Trophoblast cell (in vitro differentiated cells and primary cell): ENCODE data around the gene AKAP12.

Experiments
- DNase-seq, 2 donors: peaks; one replicate each; pipeline ENCODE4 v3.0.0-alpha.2; 2016
- H2AFZ ChIP-seq: 2 replicates; pipeline ENCODE4 v1.6.1; 2013; ENCODE audit warnings: low read length, moderate library complexity, mild to moderate bottlenecking; ENCODE audit not compliant: insufficient read depth, poor library complexity
- H2AK5ac ChIP-seq: 2 replicates; pipeline ENCODE4 v1.6.1; 2013; ENCODE audit warnings: mild to moderate bottlenecking, low read length
- H2BK120ac ChIP-seq: 2 replicates; pipeline ENCODE4 v1.6.1; 2013; ENCODE audit warnings: low read length, mild to moderate bottlenecking, moderate library complexity; ENCODE audit not compliant: insufficient read depth, poor library complexity
- H2BK12ac ChIP-seq: 2 replicates; pipeline ENCODE4 v1.6.1; 2013; ENCODE audit warnings: mild to moderate bottlenecking, low read length, moderate library complexity
- H2BK5ac ChIP-seq: 2 replicates; pipeline ENCODE4 v1.6.1; 2013; ENCODE audit warnings: low read length, low read depth, moderate library complexity, mild to moderate bottlenecking; ENCODE audit not compliant: poor library complexity
- H3K14ac ChIP-seq: 2 replicates; pipeline ENCODE4 v1.6.1; 2013; ENCODE audit warnings: mild to moderate bottlenecking, low read length
- H3K18ac ChIP-seq: 2 replicates; pipeline ENCODE4 v1.6.1; 2013; ENCODE audit warnings: mild to moderate bottlenecking, low read length
- H3K23ac ChIP-seq: 2 replicates; pipeline ENCODE4 v1.6.1; 2013; ENCODE audit warnings: low read length
- H3K27ac ChIP-seq: 2 replicates; pipeline ENCODE4 v1.5.1; 2013; ENCODE audit warnings: low read depth, mild to moderate bottlenecking, inconsistent platforms, low read length, moderate library complexity
- H3K27me3 ChIP-seq: 2 replicates; pipeline ENCODE4 v1.6.1; 2013; ENCODE audit warnings: inconsistent platforms, mild to moderate bottlenecking, low read length, moderate library complexity; ENCODE audit not compliant: insufficient read depth
- H3K36me3 ChIP-seq, 2 experiments: 1 replicate in 1 of 2; 2 replicates in 1 of 2; pipeline ENCODE4 v1.6.1; 2013; ENCODE audit warnings: low read length in 2 of 2, mild to moderate bottlenecking in 2 of 2, moderate library complexity in 1 of 2; ENCODE audit not compliant: insufficient read depth in 2 of 2, control insufficient read depth in 1 of 2
- H3K4ac ChIP-seq: 2 replicates; pipeline ENCODE4 v1.6.1; 2013; ENCODE audit warnings: low read depth, mild to moderate bottlenecking, low read length, moderate library complexity
- H3K4me1 ChIP-seq, 2 experiments: 1 replicate in 1 of 2; 2 replicates in 1 of 2; pipeline ENCODE4 v1.6.1; 2013; ENCODE audit warnings: low read length in 2 of 2, mild to moderate bottlenecking in 2 of 2, moderate library complexity in 1 of 2; ENCODE audit not compliant: insufficient read depth in 2 of 2, control insufficient read depth in 1 of 2
- H3K4me2 ChIP-seq: 2 replicates; pipeline ENCODE4 v1.6.1; 2013; ENCODE audit warnings: inconsistent platforms, mild to moderate bottlenecking, low read length, moderate library complexity
- H3K4me3 ChIP-seq: 2 replicates; pipeline ENCODE4 v1.5.1; 2013; ENCODE audit warnings: mild to moderate bottlenecking, low read depth, low read length, inconsistent platforms
- H3K79me1 ChIP-seq: one replicate; pipeline ENCODE4 v1.6.1; 2013; ENCODE audit warnings: low read length
- H3K79me2 ChIP-seq: 2 replicates; pipeline ENCODE4 v1.6.1; 2013; ENCODE audit warnings: low read length, mild to moderate bottlenecking; ENCODE audit not compliant: control insufficient read depth, insufficient read depth, poor library complexity
- H3K9ac ChIP-seq: 2 replicates; pipeline ENCODE4 v1.6.1; 2013; ENCODE audit warnings: mild to moderate bottlenecking, low read length
- H3K9me3 ChIP-seq: 2 replicates; pipeline ENCODE4 v1.6.1; 2013; ENCODE audit warnings: low read depth, mild to moderate bottlenecking, control low read depth, inconsistent platforms, low read length; ENCODE audit not compliant: insufficient read depth
- H4K12ac ChIP-seq: 2 replicates; pipeline ENCODE4 v1.6.1; 2013; ENCODE audit warnings: low read depth, mild to moderate bottlenecking, low read length, moderate library complexity
- H4K8ac ChIP-seq: 2 replicates; pipeline ENCODE4 v1.6.1; 2013; ENCODE audit warnings: low read depth, mild to moderate bottlenecking, low read length, moderate library complexity
- H4K91ac ChIP-seq: one replicate; pipeline ENCODE4 v1.6.1; 2013; ENCODE audit warnings: low read depth, mild to moderate bottlenecking, low read length, moderate library complexity
- WGBS: extraction: QIAGEN DNeasy Blood & Tissue Kit; methylation state at CpG from one replicate; pipeline ENCODE4 v1.1.7; 2013; ENCODE audit warnings: missing lambda C conversion rate; ENCODE audit not compliant: insufficient read length, insufficient coverage; ENCODE audit errors: extremely low coverage; 5-methylcytosine and 5-hydroxymethylcytosine counted together

The AKAP12 gene

GRCh38 chr6:151199991-151200390 lies 39.8 kb upstream of the AKAP12 start:
- Histone ChIP-seq H3K79me1 (no peaks in the 10 kb centered on the region), H2BK120ac (no peak overlapping the region), H3K23ac (no peak overlapping the region), H3K36me3 (no peaks in the 10 kb centered on the region), H3K27ac (no peak overlapping the region), H3K4me2 (no peak overlapping the region), H3K27me3 (no peaks in the 10 kb centered on the region), H3K18ac (no peak overlapping the region), H3K14ac (no peak overlapping the region), H2BK12ac (no peak overlapping the region), H3K4ac (no peak overlapping the region), H4K12ac (no peak overlapping the region), H2AK5ac (no peak overlapping the region), H3K9me3 (no peaks in the 10 kb centered on the region), H4K91ac (no peak overlapping the region), H2AFZ (no peak overlapping the region), H3K9ac (no peak overlapping the region), H4K8ac (no peak overlapping the region), H2BK5ac (no peak overlapping the region), H3K79me2 (no peaks in the 10 kb centered on the region), H3K4me3 (no peak overlapping the region), H3K4me1 (peaks cover 0 to 5% of the 10 kb centered on the region in 2 experiments)
- no peak for DNase-seq
- no CpG with 5 or more reads among the region's 1 CpG for whole genome bisulfite sequencing

GRCh38 chr6:151205721-151206600 lies 33.8 kb upstream of the AKAP12 start:
- H2BK5ac ChIP-seq: no peak overlapping the region
- no peak overlapping the region for H3K18ac ChIP-seq
- peak; percentile 45 to 75 for DNase-seq
- no peaks in the 10 kb centered on the region for H3K79me1 ChIP-seq
- H3K79me2 ChIP-seq: no peaks in the 10 kb centered on the region
- peaks cover 0 to 2% of the 10 kb centered on the region in 2 experiments for H3K4me1 ChIP-seq
- no peaks in the 10 kb centered on the region for H3K36me3 ChIP-seq
- H3K4ac ChIP-seq: no peak overlapping the region
- H3K4me2 ChIP-seq: no peak overlapping the region
- no peak overlapping the region for H3K9ac ChIP-seq
- no peak overlapping the region for H2BK12ac ChIP-seq
- H3K9me3 ChIP-seq: no peaks in the 10 kb centered on the region
- H2AK5ac ChIP-seq: no peak overlapping the region
- no peak overlapping the region for H3K14ac ChIP-seq
- H4K91ac ChIP-seq: no peak overlapping the region
- H3K4me3 ChIP-seq: no peak overlapping the region
- no peaks in the 10 kb centered on the region for H3K27me3 ChIP-seq
- no peak overlapping the region for H4K12ac ChIP-seq
- WGBS: no CpG with 5 or more reads among the region's 4 CpGs
- no peak overlapping the region for H2BK120ac ChIP-seq
- no peak overlapping the region for H3K27ac ChIP-seq
- H2AFZ ChIP-seq: no peak overlapping the region
- no peak overlapping the region for H3K23ac ChIP-seq
- no peak overlapping the region for H4K8ac ChIP-seq

GRCh38 chr6:151207674-151208073 lies 32.1 kb upstream of the AKAP12 start:
- no peak overlapping the region for H2BK12ac ChIP-seq
- no peaks in the 10 kb centered on the region for H3K79me2 ChIP-seq
- H3K27me3 ChIP-seq: no peaks in the 10 kb centered on the region
- DNase-seq: no peak
- no peak overlapping the region for H2AFZ ChIP-seq
- WGBS: no CpG with 5 or more reads among the region's 2 CpGs
- no peak overlapping the region for H4K12ac ChIP-seq
- no peak overlapping the region for H3K9ac ChIP-seq
- no peaks in the 10 kb centered on the region for H3K36me3 ChIP-seq
- no peak overlapping the region for H4K8ac ChIP-seq
- no peak overlapping the region for H2BK5ac ChIP-seq
- H3K4me3 ChIP-seq: no peak overlapping the region
- H3K14ac ChIP-seq: no peak overlapping the region
- H3K23ac ChIP-seq: no peak overlapping the region
- H3K27ac ChIP-seq: no peak overlapping the region
- no peak overlapping the region for H3K4ac ChIP-seq
- H2AK5ac ChIP-seq: no peak overlapping the region
- H3K4me2 ChIP-seq: no peak overlapping the region
- no peak overlapping the region for H3K18ac ChIP-seq
- no peak overlapping the region for H2BK120ac ChIP-seq
- H3K4me1 ChIP-seq: peaks cover 0 to 2% of the 10 kb centered on the region in 2 experiments
- H4K91ac ChIP-seq: no peak overlapping the region
- no peaks in the 10 kb centered on the region for H3K9me3 ChIP-seq
- H3K79me1 ChIP-seq: no peaks in the 10 kb centered on the region

GRCh38 chr6:151209071-151209831 lies 30.5 kb upstream of the AKAP12 start:
- Histone ChIP-seq H2BK120ac (no peak overlapping the region), H3K4me2 (no peak overlapping the region), H3K36me3 (no peaks in the 10 kb centered on the region), H3K9me3 (peaks cover 1% of the 10 kb centered on the region), H4K91ac (no peak overlapping the region), H2BK5ac (no peak overlapping the region), H3K23ac (no peak overlapping the region), H2AK5ac (no peak overlapping the region), H3K79me2 (no peaks in the 10 kb centered on the region), H2AFZ (no peak overlapping the region), H3K4ac (no peak overlapping the region), H2BK12ac (no peak overlapping the region), H3K79me1 (no peaks in the 10 kb centered on the region), H3K4me3 (no peak overlapping the region), H3K4me1 (peaks cover 0 to 2% of the 10 kb centered on the region in 2 experiments), H3K27me3 (no peaks in the 10 kb centered on the region), H4K8ac (no peak overlapping the region), H3K9ac (no peak overlapping the region), H3K14ac (no peak overlapping the region), H4K12ac (no peak overlapping the region), H3K27ac (no peak overlapping the region), H3K18ac (no peak overlapping the region)
- no peak for DNase-seq
- WGBS: no CpG with 5 or more reads among the region's 11 CpGs
